Endothelial cell of umbilical vein (primary cell): Measurements from ENCODE around the gene KRTAP20-2. TPM values are rescaled to one million over a fixed set of nuclear protein-coding genes. Genes with fewer than 3 reads are reported as not detected.

Experiments
- BruUV-seq: library from RNA; stranded (reverse); fragments of 400-500 nt; replicated peaks from 2 replicates; lab custom pipeline; 2021; lab: Mats Ljungman, UMichigan
- CTCF ChIA-PET: fragments of 300-600, 350-600 bp; sonication (Branson Sonifier 250); formaldehyde crosslinking; loops from one replicate; lab custom pipeline; 2021; ENCODE audit warnings: antibody characterized with exemption, inconsistent platforms; lab: Charles Lee
- POLR2A ChIA-PET: fragments of 300-600, 350-600 bp; sonication (Branson Sonifier 250); formaldehyde crosslinking; loops from one replicate; lab custom pipeline; 2021; ENCODE audit warnings: antibody characterized with exemption, inconsistent platforms; lab: Charles Lee
- DNase-seq: peaks from one replicate; pipeline ENCODE4 v3.0.0-alpha.2; 2011; ENCODE audit warnings: low read depth, low spot score
- FAIRE-seq: peaks from 2 replicates; lab custom pipeline; 2011; peaks lifted over from hg19 to GRCh38; lab: Jason Lieb, UNC
- H2AFZ ChIP-seq: 2 replicates; pipeline ENCODE4 v1.6.0; 2012; ENCODE audit warnings: low read depth, low read length, control low read depth, inconsistent platforms
- H3K27ac ChIP-seq: 2 replicates; pipeline ENCODE4 v1.5.1; 2011; ENCODE audit warnings: low read depth, mild to moderate bottlenecking, control low read depth, low read length, moderate library complexity; ENCODE audit not compliant: insufficient read depth
- H3K27me3 ChIP-seq, 2 experiments: 2 replicates each; pipeline versions ENCODE4 v1.6.0 to v1.6.1; 2011; ENCODE audit warnings: low read length in 2 of 2, mixed read lengths in 1 of 2; ENCODE audit not compliant: control insufficient read depth in 2 of 2, insufficient read depth in 2 of 2
- H3K36me3 ChIP-seq, 2 experiments: 2 replicates in 1 of 2; 3 replicates in 1 of 2; pipeline ENCODE4 v1.5.1; 2011; ENCODE audit warnings: low read length in 2 of 2, mild to moderate bottlenecking in 1 of 2, moderate library complexity in 1 of 2; ENCODE audit not compliant: control insufficient read depth in 2 of 2, insufficient read depth in 2 of 2; ENCODE audit errors: extremely low read depth in 1 of 2
- H3K4me1 ChIP-seq: 3 replicates; pipeline ENCODE4 v1.5.1; 2011; ENCODE audit warnings: mild to moderate bottlenecking, low read length; ENCODE audit not compliant: control insufficient read depth, insufficient read depth; ENCODE audit errors: extremely low read depth
- H3K4me2 ChIP-seq: 2 replicates; pipeline ENCODE4 v1.6.1; 2011; ENCODE audit warnings: low read length, control low read depth, mixed read lengths; ENCODE audit not compliant: insufficient read depth
- H3K4me3 ChIP-seq, 3 experiments: fragments of 200-600 bp in 1 of 3; sonication (generic), shearing (Covaris generic) in 1 of 3; replicated peaks in 1 of 3; 2 replicates each; pipeline ENCODE4 v1.5.1; 2011 to 2016; ENCODE audit warnings: control low read depth in 3 of 3, low read length in 3 of 3, mild to moderate bottlenecking in 2 of 3, inconsistent platforms in 1 of 3, low read depth in 1 of 3, moderate library complexity in 1 of 3; ENCODE audit not compliant: insufficient read depth in 1 of 3
- H3K79me2 ChIP-seq: 2 replicates; pipeline ENCODE4 v1.6.0; 2012; ENCODE audit warnings: low read length, inconsistent platforms; ENCODE audit not compliant: control insufficient read depth, insufficient read depth
- H3K9ac ChIP-seq: replicated peaks from 2 replicates; pipeline ENCODE3; 2011; ENCODE audit warnings: low read length, control low read depth; ENCODE audit not compliant: insufficient read depth; ENCODE audit errors: extremely low read depth
- H3K9me1 ChIP-seq: replicated peaks from 3 replicates; pipeline ENCODE4 v1.6.0; 2011; ENCODE audit warnings: mild to moderate bottlenecking, low read length; ENCODE audit not compliant: control insufficient read depth, insufficient read depth; ENCODE audit errors: extremely low read depth
- H3K9me3 ChIP-seq: replicated peaks from 2 replicates; pipeline ENCODE4 v1.5.1; 2012; ENCODE audit warnings: low read length, inconsistent platforms; ENCODE audit not compliant: control insufficient read depth, insufficient read depth
- H4K20me1 ChIP-seq: replicated peaks from 2 replicates; pipeline ENCODE3; 2011; ENCODE audit warnings: mild to moderate bottlenecking, low read length; ENCODE audit not compliant: control insufficient read depth, insufficient read depth; ENCODE audit errors: extremely low read depth
- POLR2A ChIP-seq: IDR thresholded peaks from 2 replicates; pipeline ENCODE4 v1.6.1; 2012; ENCODE audit warnings: low read depth, mild to moderate bottlenecking, control low read depth, low read length
- dilution Hi-C: fragments of 300-500 bp; cut with MboI; formaldehyde crosslinking; loops from one replicate; pipeline ENCODE4 v1.15.0; 2019; ENCODE audit warnings: low sequenced_read_pairs; ENCODE audit not compliant: extremely low pct_ligation_motif_present
- intact Hi-C: fragments of 100-400 bp; cut with micrococcal nuclease; formaldehyde crosslinking; loops from one replicate; pipeline ENCODE4 v1.10.0; 2022
- polyA plus RNA-seq, 4 experiments: library from polyadenylated mRNA; depleted of rRNA in 3 of 4; stranded (reverse) in 3 of 4; unstranded in 1 of 4; fragments of >200 nt; gene quantifications; 2 replicates each; pipeline versions ENCODE4 v1.2.1 to v1.2.3, GENCODE V29; 2011 to 2012; ENCODE audit warnings: missing spikeins in 1 of 4
- total RNA-seq: library from RNA; stranded (reverse); gene quantifications from 2 replicates; pipeline ENCODE4 v1.2.3, GENCODE V29; 2021
- TF ChIP-seq, protein P1 (sequence below): IDR thresholded peaks from 2 replicates; pipeline ENCODE4 v1.6.1; 2011; ENCODE audit not compliant: insufficient read depth, insufficient read length
- TF ChIP-seq, protein P2 (sequence below), 2 donors: IDR thresholded peaks; 1 replicate in 1 of 2; 2 replicates in 1 of 2; pipeline ENCODE4 v1.5.1; 2011; ENCODE audit warnings: low read length in 2 of 2, mild to moderate bottlenecking in 2 of 2, moderate library complexity in 2 of 2, control low read depth in 1 of 2, inconsistent platforms in 1 of 2, low read depth in 1 of 2; ENCODE audit not compliant: insufficient read depth in 1 of 2; ENCODE audit errors: extremely low read depth in 1 of 2

The KRTAP20-2 gene
- total and polyA plus RNA-seq, 2 donors (not counting 3 experiments of a cell fraction or from before 2014, with no cell fraction given): not detected

DNA sequence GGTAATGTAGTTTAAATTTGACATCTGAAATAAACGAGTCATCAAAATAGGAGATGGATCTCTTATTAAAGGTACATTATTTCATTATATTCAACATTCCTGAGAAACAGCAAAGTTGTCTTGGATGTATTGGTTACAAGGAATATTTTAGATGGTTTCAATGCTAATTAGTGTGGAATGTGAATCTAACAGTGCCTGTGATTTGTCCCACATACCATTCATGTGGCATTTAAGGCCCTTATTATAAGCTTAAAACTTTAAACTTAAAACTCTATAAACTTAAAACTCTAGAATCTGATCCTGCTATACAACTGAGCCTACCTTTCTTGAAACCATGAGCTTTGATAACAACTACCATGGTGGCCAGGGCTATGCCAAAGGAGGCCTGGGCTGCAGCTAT lies 34.2 kb upstream of the KRTAP20-2 start, which contains the start of gene KRTAP22-1:
Gene KRTAP22-1, plus strand, starts transcription at position 301 of the 400 bp plus-strand sequence.
- intact Hi-C loops (no loop called here), dilution Hi-C loops (no loop called here)
- Histone ChIP-seq H4K20me1 (no peaks in the 10 kb centered on the region), H3K79me2 (no peaks in the 10 kb centered on the region), H3K4me3 (no peak within 1 kb of the TSS), H3K27me3 (no peaks in the 10 kb centered on the region), H3K4me1 (no peaks in the 10 kb centered on the region), H3K4me2 (no peak within 1 kb of the TSS), H3K9me3 (peaks cover 5% of the 10 kb centered on the region), H3K27ac (no peak within 1 kb of the TSS), H3K9ac (no peak within 1 kb of the TSS), H2AFZ (no peak within 1 kb of the TSS), H3K9me1 (no peaks in the 10 kb centered on the region), H3K36me3 (no peaks in the 10 kb centered on the region)
- BruUV-seq: no TSS peak
- FAIRE-seq: no peak
- DNase-seq: no peak
- POLR2A ChIA-PET: no interaction called here
- CTCF ChIA-PET: no interaction called here
- no peak for TF ChIP-seq POLR2A
- TF ChIP-seq, protein P1, sequence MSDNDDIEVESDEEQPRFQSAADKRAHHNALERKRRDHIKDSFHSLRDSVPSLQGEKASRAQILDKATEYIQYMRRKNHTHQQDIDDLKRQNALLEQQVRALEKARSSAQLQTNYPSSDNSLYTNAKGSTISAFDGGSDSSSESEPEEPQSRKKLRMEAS: no peak

DNA sequence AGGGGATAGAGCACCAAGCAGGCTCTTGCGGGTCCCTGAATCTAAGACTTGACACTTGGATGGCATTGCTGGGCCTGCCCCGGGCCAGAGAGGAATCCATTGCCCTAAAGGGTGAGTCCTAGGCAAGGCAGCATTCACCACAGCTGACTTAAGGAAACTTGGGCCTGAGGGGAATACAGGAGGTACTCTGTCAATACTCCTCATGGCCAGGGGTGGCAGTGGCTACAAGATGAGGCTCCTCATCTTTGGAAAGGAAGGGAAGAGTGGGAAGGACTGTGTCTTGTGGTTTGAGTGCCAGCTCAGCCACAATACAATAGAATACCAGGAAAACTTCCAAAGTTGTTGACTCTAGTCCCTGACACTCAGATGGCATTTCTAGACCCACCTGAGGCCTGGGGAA lies 29.0 kb upstream of the KRTAP20-2 start:
- TF ChIP-seq, protein P2, sequence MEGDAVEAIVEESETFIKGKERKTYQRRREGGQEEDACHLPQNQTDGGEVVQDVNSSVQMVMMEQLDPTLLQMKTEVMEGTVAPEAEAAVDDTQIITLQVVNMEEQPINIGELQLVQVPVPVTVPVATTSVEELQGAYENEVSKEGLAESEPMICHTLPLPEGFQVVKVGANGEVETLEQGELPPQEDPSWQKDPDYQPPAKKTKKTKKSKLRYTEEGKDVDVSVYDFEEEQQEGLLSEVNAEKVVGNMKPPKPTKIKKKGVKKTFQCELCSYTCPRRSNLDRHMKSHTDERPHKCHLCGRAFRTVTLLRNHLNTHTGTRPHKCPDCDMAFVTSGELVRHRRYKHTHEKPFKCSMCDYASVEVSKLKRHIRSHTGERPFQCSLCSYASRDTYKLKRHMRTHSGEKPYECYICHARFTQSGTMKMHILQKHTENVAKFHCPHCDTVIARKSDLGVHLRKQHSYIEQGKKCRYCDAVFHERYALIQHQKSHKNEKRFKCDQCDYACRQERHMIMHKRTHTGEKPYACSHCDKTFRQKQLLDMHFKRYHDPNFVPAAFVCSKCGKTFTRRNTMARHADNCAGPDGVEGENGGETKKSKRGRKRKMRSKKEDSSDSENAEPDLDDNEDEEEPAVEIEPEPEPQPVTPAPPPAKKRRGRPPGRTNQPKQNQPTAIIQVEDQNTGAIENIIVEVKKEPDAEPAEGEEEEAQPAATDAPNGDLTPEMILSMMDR (IDR thresholded peaks at IDR 0.05; ENCODE audit: extremely low read depth in 1 of 2, insufficient read depth in 1 of 2, low read depth in 1 of 2, low read length in 2 of 2): no peak
- H3K27me3 ChIP-seq: no peaks in the 10 kb centered on the region
- peaks cover 2% of the 10 kb centered on the region for H3K9me3 ChIP-seq
- no peak overlapping the region for H2AFZ ChIP-seq
- H3K4me3 ChIP-seq: no peak overlapping the region
- DNase-seq (no peak), FAIRE-seq (no peak)
- H3K79me2 ChIP-seq: no peaks in the 10 kb centered on the region
- no peak overlapping the region for H3K27ac ChIP-seq
- no peaks in the 10 kb centered on the region for H3K4me1 ChIP-seq
- no TSS peak for BruUV-seq
- H3K4me2 ChIP-seq: no peak overlapping the region
- dilution Hi-C loops: no loop called here
- H3K36me3 ChIP-seq: no peaks in the 10 kb centered on the region
- no peak overlapping the region for H3K9ac ChIP-seq
- H3K9me1 ChIP-seq: no peaks in the 10 kb centered on the region
- no peaks in the 10 kb centered on the region for H4K20me1 ChIP-seq
- intact Hi-C loops: no loop called here
- ChIA-PET POLR2A (no interaction called here), CTCF (no interaction called here)
